ENCODE results near the gene SCIMP. TPM values are rescaled to one million over a fixed set of nuclear protein-coding genes. Genes with fewer than 3 reads are reported as not detected.
A peak's percentile ranks its signal among the peaks of the same experiment; 100 is the strongest.

The SCIMP gene
- total and polyA plus RNA-seq, 2 donors (not counting 1 experiment from before 2014, with no cell fraction given), result 87.4 to 98.5 TPM

GRCh38 chr17:5182597-5183409, 51.9 kb downstream of the SCIMP start:
- peaks cover 23% of the 10 kb centered on the region for H3K9me3 Mint-ChIP-seq (ENCODE audit: insufficient read depth)
- no peak overlapping the region for H3K27ac Mint-ChIP-seq

More at GRCh38 chr17:5182597-5183409, 51.9 kb downstream of the SCIMP start:
- ATAC-seq (ENCODE audit: low read depth) (no peak), DNase-seq (no peak)
- Histone ChIP-seq H2AFZ (ENCODE audit: insufficient read depth, low read depth, low read length, poor library complexity, severe bottlenecking) (no peak overlapping the region), H3K9ac (ENCODE audit: low read length) (no peak overlapping the region), H3K4me3 (ENCODE audit: control extremely low read depth in 1 of 5, extremely low read depth in 1 of 5, insufficient read depth in 1 of 5, low read depth in 2 of 5, low read length in 4 of 5) (peak overlapping the region in 1 of 5 experiments; percentile 4), H3K4me1 (ENCODE audit: control insufficient read depth in 2 of 2, insufficient read depth in 2 of 2, low read length in 2 of 2) (no peaks in the 10 kb centered on the region), H3K36me3 (replicated peaks in 1 of 2; ENCODE audit: control extremely low read depth in 1 of 2, control insufficient read depth in 1 of 2, extremely low read depth in 1 of 2, insufficient read depth in 2 of 2, low read length in 1 of 2) (peaks cover 6 to 25% of the 10 kb centered on the region in 2 experiments), H4K20me1 (ENCODE audit: control insufficient read depth, insufficient read depth, low read length, poor library complexity, severe bottlenecking) (no peaks in the 10 kb centered on the region), H3K27me3 (replicated peaks in 1 of 4; ENCODE audit: control extremely low read depth in 1 of 4, control insufficient read depth in 3 of 4, insufficient read depth in 4 of 4, low read length in 3 of 4) (no peaks in the 10 kb centered on the region), H3K9me3 (ENCODE audit: control extremely low read depth in 1 of 3, control insufficient read depth in 2 of 3, insufficient read depth in 1 of 3, low read length in 2 of 3) (peaks cover 27 to 89% (median 62%) of the 10 kb centered on the region in 3 donors), H3K4me2 (replicated peaks; ENCODE audit: low read depth, low read length, poor library complexity, severe bottlenecking) (no peak overlapping the region), H3K27ac (ENCODE audit: low read length in 2 of 2) (no peak overlapping the region), H3K79me2 (ENCODE audit: control insufficient read depth, insufficient read depth, low read length) (peaks cover 7% of the 10 kb centered on the region)
- Mint-ChIP-seq H3K4me1 (no peaks in the 10 kb centered on the region), H3K4me3 (no peak overlapping the region), H3K27me3 (no peaks in the 10 kb centered on the region)
- ChIA-PET CTCF (interaction anchor here (1.3 to 2.1 kb wide), 2 partner anchors 9 to 103 kb away, joined by 3 to 8 read pairs; partner anchors contain the start of gene ZNF594), POLR2A (interaction anchor here (0.6 to 1.1 kb wide), 2 partner anchors 52 to 166 kb away, joined by 3 read pairs; partner anchors contain the start of gene SCIMP)
- intact Hi-C loops (cut with micrococcal nuclease), result no loop called here
- WGBS (ENCODE audit: insufficient coverage), result 100% methylated on average over 1 of the region's 6 CpGs
- TF ChIP-seq CTCF (IDR thresholded peaks at IDR 0.05), result no peak
- no peak for TF ChIP-seq EZH2 (IDR thresholded peaks at IDR 0.05; ENCODE audit: borderline replicate concordance, insufficient read depth, low read depth, low read length, poor library complexity, severe bottlenecking)
